Suprapubic skin (tissue), 3 donors: ENCODE data around the gene SOWAHC.

ENCODE experiments used
- POLR2A ChIP-seq, 2 donors: fragments of 450-650 bp; IDR thresholded peaks; one replicate each; pipeline ENCODE4 v1.6.1; 2017; ENCODE audit warnings: antibody characterized with exemption in 2 of 2, mild to moderate bottlenecking in 2 of 2, moderate library complexity in 2 of 2
- TF ChIP-seq, protein P1 (sequence below), 2 donors: fragments of 200-600 bp in 1 of 2; fragments of 450-650 bp in 1 of 2; sonication (generic) in 1 of 2; IDR thresholded peaks; one replicate each; pipeline ENCODE4 v1.5.1; 2016 to 2019; ENCODE audit warnings: antibody characterized with exemption in 2 of 2, mild to moderate bottlenecking in 1 of 2, moderate library complexity in 1 of 2

DNA sequence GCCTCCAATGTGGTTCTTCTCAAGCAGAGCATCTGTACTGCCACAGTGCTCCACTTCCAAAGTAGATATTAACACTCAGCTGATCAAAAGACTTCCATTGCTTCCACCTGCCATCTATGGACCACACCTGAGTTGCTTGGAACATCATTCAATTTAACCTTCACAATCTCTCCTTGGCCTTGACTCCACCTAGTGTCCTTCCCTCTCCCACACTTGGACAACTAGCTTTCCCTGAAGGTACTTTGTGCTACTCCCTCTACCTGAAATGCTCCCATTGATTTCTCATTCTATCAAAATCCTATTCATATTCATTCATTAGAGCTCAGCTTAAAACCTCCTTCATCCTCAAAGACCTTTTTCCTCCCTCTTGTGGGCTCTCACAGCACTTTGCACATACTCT is 48.7 kb downstream of the SOWAHC start:
- TF ChIP-seq, protein P1, sequence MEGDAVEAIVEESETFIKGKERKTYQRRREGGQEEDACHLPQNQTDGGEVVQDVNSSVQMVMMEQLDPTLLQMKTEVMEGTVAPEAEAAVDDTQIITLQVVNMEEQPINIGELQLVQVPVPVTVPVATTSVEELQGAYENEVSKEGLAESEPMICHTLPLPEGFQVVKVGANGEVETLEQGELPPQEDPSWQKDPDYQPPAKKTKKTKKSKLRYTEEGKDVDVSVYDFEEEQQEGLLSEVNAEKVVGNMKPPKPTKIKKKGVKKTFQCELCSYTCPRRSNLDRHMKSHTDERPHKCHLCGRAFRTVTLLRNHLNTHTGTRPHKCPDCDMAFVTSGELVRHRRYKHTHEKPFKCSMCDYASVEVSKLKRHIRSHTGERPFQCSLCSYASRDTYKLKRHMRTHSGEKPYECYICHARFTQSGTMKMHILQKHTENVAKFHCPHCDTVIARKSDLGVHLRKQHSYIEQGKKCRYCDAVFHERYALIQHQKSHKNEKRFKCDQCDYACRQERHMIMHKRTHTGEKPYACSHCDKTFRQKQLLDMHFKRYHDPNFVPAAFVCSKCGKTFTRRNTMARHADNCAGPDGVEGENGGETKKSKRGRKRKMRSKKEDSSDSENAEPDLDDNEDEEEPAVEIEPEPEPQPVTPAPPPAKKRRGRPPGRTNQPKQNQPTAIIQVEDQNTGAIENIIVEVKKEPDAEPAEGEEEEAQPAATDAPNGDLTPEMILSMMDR (IDR thresholded peaks at IDR 0.05) = no peak
- TF ChIP-seq POLR2A (IDR thresholded peaks at IDR 0.05) = no peak
